Measurements from ENCODE around the gene ZNF83. TPM values are rescaled to one million over a fixed set of nuclear protein-coding genes. Genes with fewer than 3 reads are reported as not detected.
A peak's percentile ranks its signal among the peaks of the same experiment; 100 is the strongest.
"Not testable (repeated sequence)": the region's sequence is repeated elsewhere in the genome, so short reads cannot be mapped to it uniquely, and the experiment has no call there.

The ZNF83 gene
- total RNA-seq, 4 donors from 2014 or later, result 10.3 to 45.8 (median 15.8) TPM

DNA sequence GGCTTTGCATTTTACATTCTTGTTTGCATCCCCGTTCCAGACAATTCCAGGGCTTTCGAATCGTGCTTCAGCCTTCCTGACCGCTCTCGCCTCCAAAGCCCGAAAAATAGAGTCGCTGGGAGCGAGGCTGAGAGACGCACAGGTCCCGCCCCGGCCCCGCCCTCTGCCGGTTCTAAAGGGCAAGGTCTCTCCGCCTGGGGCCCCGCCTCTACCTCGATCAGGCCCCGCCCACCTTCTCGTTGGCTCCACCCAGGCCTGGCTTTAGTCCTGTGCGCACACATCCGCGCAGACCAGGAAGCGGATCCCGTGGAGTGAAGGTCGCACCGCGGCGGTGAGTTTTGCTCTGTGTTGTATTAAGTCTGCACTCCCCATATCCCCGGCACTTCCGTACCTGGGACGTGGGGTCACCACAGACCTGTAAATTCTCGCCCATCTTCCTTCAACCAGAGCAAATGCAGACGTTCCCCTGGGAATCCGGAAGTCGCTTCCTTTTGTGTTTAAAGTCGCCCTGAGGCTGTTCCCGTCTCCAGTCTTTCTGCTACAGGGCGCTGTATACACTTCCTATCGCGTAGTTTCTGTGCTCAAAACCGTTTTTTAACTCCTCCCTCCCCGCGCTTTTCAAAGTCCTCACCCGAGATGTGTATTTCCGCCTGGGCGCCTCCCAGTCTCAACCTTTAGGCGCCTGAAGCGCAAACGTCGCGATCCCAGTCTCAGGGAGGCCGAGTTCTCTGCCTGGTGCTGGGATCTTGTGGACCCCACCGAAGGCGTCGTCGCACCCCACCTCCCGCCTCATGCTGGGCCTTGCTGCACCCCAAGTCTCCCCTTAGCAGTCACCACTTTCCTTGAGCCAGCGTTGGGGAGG is 67.9 kb downstream of the ZNF83 start, which contains the start of gene ZNF701:
TSS of gene ZNF701 (plus strand) at position 288 of the 862 bp plus-strand sequence. CDS start 3,861 bp downstream, outside the sequence.
- intact Hi-C loops (cut with DNase I), result no loop called here
- Histone ChIP-seq H3K27me3 (no peaks in the 10 kb centered on the region), H3K4me3 (peak within 1 kb of the TSS; percentile 39 to 86 (median 69)), H3K9me3 (peaks cover 0 to 74% (median 22%) of the 10 kb centered on the region in 3 donors), H3K4me1 (peaks cover 9 to 20% (median 10%) of the 10 kb centered on the region in 3 donors), H3K27ac (peak within 1 kb of the TSS; percentile 76 to 92 (median 85)), H3K36me3 (peaks cover 4 to 39% (median 6%) of the 10 kb centered on the region in 3 donors)
- 0 to 3% methylated on average over 31 to 45 of the region's 57 CpGs for WGBS, 2 donors
- DNase-seq, result peak; percentile 69
- TF ChIP-seq, protein P1, sequence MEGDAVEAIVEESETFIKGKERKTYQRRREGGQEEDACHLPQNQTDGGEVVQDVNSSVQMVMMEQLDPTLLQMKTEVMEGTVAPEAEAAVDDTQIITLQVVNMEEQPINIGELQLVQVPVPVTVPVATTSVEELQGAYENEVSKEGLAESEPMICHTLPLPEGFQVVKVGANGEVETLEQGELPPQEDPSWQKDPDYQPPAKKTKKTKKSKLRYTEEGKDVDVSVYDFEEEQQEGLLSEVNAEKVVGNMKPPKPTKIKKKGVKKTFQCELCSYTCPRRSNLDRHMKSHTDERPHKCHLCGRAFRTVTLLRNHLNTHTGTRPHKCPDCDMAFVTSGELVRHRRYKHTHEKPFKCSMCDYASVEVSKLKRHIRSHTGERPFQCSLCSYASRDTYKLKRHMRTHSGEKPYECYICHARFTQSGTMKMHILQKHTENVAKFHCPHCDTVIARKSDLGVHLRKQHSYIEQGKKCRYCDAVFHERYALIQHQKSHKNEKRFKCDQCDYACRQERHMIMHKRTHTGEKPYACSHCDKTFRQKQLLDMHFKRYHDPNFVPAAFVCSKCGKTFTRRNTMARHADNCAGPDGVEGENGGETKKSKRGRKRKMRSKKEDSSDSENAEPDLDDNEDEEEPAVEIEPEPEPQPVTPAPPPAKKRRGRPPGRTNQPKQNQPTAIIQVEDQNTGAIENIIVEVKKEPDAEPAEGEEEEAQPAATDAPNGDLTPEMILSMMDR (IDR thresholded peaks at IDR 0.05), result peak in 5 of 6 experiments; percentile 26 to 53 (median 34)
- TF ChIP-seq POLR2A (IDR thresholded peaks at IDR 0.05), result peak in 3 of 4 donors; percentile 31 to 85 (median 77)

DNA sequence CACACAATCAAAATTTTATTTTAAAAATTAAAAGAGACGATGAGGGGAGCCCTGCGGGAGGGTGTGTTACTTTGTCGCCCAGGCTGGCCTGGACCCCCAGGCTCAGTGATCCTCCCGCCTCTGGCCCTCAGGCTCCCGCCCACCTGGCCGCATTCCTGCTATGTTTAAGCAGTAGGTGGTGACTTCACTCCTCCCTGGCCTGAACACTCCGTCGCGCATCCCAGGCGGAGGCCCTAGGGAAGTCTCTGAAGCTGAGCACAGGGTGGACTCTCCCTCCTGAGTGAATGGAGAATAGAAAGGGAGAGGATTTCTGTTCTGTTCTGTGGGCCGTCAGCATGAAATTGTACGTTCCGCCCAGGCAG is 68.5 kb downstream of the ZNF83 start:
- DNase-seq; intact Hi-C loops (cut with DNase I); H3K27me3 ChIP-seq: not testable (repeated sequence)
- peaks cover 0 to 75% (median 28%) of the 10 kb centered on the region in 3 donors for H3K9me3 ChIP-seq
- H3K4me1 ChIP-seq, result peaks cover 9 to 20% (median 10%) of the 10 kb centered on the region in 3 donors
- H3K27ac ChIP-seq, result peak overlapping the region; percentile 76 to 92 (median 85)
- peak overlapping the region; percentile 39 to 86 (median 69) for H3K4me3 ChIP-seq
- H3K36me3 ChIP-seq, result peaks cover under 1 to 38% (median 4%) of the 10 kb centered on the region in 3 donors
- 16 to 18% methylated on average over 9 to 13 of the region's 13 CpGs for WGBS, 2 donors

DNA sequence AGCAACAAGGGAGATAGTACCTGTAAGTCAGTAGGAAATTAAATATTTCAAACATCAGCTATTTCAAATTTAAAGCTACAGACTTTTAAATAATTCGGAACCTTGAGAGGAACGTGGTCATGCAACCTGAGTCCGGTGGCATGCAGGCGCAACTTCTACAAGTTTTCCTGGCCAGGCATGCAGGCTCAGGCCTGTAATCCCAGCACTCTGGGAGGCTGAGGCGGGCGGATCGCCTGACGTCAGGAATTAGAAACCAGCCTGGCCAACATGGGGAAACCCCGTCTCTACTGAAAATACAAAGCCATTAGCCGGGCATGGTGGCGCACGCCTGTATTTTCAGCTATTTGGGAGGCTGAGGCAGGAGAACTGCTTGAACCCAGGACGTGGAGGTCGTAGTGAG is 70.2 kb downstream of the ZNF83 start:
- Histone ChIP-seq H3K9me3 (peaks cover 0 to 77% (median 37%) of the 10 kb centered on the region in 3 donors), H3K36me3 (peaks cover 0 to 37% (median 0%) of the 10 kb centered on the region in 3 donors), H3K4me1 (peaks cover 9 to 20% (median 10%) of the 10 kb centered on the region in 3 donors), H3K4me3 (no peak overlapping the region), H3K27me3 (no peaks in the 10 kb centered on the region), H3K27ac (no peak overlapping the region)
- WGBS, 2 donors, result 89 to 93% methylated on average over 14 of the region's 14 CpGs
- no peak for TF ChIP-seq POLR2A (IDR thresholded peaks at IDR 0.05)
- TF ChIP-seq, protein P1 (IDR thresholded peaks at IDR 0.05), result no peak
- intact Hi-C loops (cut with DNase I), result no loop called here
- no peak for DNase-seq

DNA sequence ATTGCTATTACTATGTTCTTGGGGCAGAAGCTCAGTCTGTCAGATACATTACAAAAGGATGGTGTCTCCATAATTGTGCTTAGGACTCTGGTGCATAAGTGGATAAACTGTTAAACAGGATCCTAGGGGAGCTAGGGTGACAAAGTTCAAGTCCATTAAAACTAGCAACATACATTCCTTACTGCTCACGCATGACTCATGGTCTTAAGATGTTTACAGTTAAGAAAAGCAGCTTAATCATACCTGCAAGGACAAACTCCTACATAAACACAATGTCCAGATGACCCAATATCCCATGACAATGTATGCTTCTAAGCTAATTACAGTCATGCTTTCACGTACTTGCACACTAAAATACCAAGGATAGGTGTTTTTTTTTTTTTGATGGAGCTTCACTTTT is 71.6 kb downstream of the ZNF83 start:
- intact Hi-C loops (cut with DNase I), result no loop called here
- TF ChIP-seq, protein P1 (IDR thresholded peaks at IDR 0.05), result no peak
- TF ChIP-seq POLR2A (IDR thresholded peaks at IDR 0.05), result no peak
- peaks cover 0 to 37% (median 0%) of the 10 kb centered on the region in 3 donors for H3K36me3 ChIP-seq
- H3K27ac ChIP-seq, result no peak overlapping the region
- WGBS, 2 donors, result 82 to 87% methylated on average over 2 of the region's 2 CpGs
- H3K27me3 ChIP-seq, result no peaks in the 10 kb centered on the region
- H3K4me3 ChIP-seq, result no peak overlapping the region
- peaks cover 9 to 20% (median 10%) of the 10 kb centered on the region in 3 donors for H3K4me1 ChIP-seq
- peaks cover 0 to 78% (median 41%) of the 10 kb centered on the region in 3 donors for H3K9me3 ChIP-seq
- DNase-seq, result no peak

DNA sequence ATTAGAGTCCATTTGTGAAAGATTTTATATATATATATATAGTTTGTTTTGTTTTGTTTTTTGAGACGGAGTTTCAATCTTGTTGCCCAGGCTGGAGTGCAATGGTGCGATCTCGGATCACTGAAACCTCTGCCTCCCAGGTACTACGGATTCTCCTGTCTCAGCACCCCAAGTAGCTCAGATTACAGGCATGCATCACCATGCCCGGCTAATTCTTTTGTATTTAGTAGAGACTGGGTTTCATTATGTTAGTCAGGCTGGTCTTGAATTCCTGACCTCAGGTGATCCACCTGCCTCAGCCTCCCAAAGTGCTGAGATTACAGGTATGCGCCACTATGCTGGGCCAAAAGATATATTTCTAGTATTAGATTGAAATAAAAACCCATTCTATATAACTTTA is 72.0 kb downstream of the ZNF83 start:
- TF ChIP-seq, protein P1 (IDR thresholded peaks at IDR 0.05), result no peak
- TF ChIP-seq POLR2A (IDR thresholded peaks at IDR 0.05), result no peak
- H3K4me3 ChIP-seq, result no peak overlapping the region
- H3K27me3 ChIP-seq, result no peaks in the 10 kb centered on the region
- no peak for DNase-seq
- H3K4me1 ChIP-seq, result peaks cover 7 to 16% (median 10%) of the 10 kb centered on the region in 3 donors
- intact Hi-C loops (cut with DNase I), result no loop called here
- H3K36me3 ChIP-seq, result peaks cover 0 to 38% (median 0%) of the 10 kb centered on the region in 3 donors
- no peak overlapping the region for H3K27ac ChIP-seq
- peaks cover 0 to 80% (median 41%) of the 10 kb centered on the region in 3 donors for H3K9me3 ChIP-seq
- 86 to 87% methylated on average over 6 of the region's 6 CpGs for WGBS, 2 donors

Small RNA genes within 50 kb of the gene (small RNA-seq; reads per million reads assigned to genes)
- gene RPL39P34, result 0 reads per million in 4 donors

Other genes starting within 250 kb of the ZNF83 start
- gene ZNF528, start 240.5 kb downstream of the ZNF83 start, total RNA-seq, result 10 to 100 TPM in 1 of 4 donors, 1 to 10 TPM in 3; 1.9 to 17.5 (median 6.3) TPM
- under 1 TPM in 1 of 4 donors, not detected in 3; 0.19 TPM for gene ZNF534, start 209.2 kb downstream of the ZNF83 start, total RNA-seq
- gene ZNF578, start 184.8 kb downstream of the ZNF83 start, total RNA-seq, result 1 to 10 TPM in 1 of 4 donors, under 1 TPM in 2, not detected in 1; 0.18 to 1.5 (median 0.41) TPM
- gene ZNF808, start 110.7 kb downstream of the ZNF83 start, total RNA-seq, result 10 to 100 TPM in 1 of 4 donors, 1 to 10 TPM in 3; 6.7 to 17.0 (median 7.6) TPM
- 10 to 100 TPM in 1 of 4 donors, 1 to 10 TPM in 3; 5.2 to 13.7 (median 5.5) TPM for gene ZNF701, start 68.1 kb downstream of the ZNF83 start, total RNA-seq
- 1 to 10 TPM; 4.9 to 8.7 (median 7.9) TPM for gene ZNF611, start 96.7 kb upstream of the ZNF83 start, total RNA-seq
- gene ZNF600, start 148.4 kb upstream of the ZNF83 start, total RNA-seq, result 10 to 100 TPM in 1 of 4 donors, 1 to 10 TPM in 3; 2.3 to 16.2 (median 4.6) TPM
- gene ZNF28, start 183.3 kb upstream of the ZNF83 start, total RNA-seq, result 10 to 100 TPM in 2 of 4 donors, 1 to 10 TPM in 2; 4.0 to 11.8 (median 9.6) TPM
- gene ZNF468, start 219.3 kb upstream of the ZNF83 start, total RNA-seq, result 10 to 100 TPM in 3 of 4 donors, 1 to 10 TPM in 1; 9.1 to 15.1 (median 13.3) TPM

Data from esophagus squamous epithelium (tissue), 5 donors.